GM12872 (cell line): ENCODE results near the gene MAP3K6.

Experiments
- TF ChIP-seq, protein P1 (sequence below): IDR thresholded peaks from 3 replicates; pipeline ENCODE4 v1.5.1; 2011; ENCODE audit warnings: low read depth, mild to moderate bottlenecking, low read length, moderate library complexity; ENCODE audit not compliant: insufficient read depth

Gene MAP3K6

GRCh38 chr1:27346991-27347624 is 19.7 kb downstream of the MAP3K6 start:
- TF ChIP-seq, protein P1, sequence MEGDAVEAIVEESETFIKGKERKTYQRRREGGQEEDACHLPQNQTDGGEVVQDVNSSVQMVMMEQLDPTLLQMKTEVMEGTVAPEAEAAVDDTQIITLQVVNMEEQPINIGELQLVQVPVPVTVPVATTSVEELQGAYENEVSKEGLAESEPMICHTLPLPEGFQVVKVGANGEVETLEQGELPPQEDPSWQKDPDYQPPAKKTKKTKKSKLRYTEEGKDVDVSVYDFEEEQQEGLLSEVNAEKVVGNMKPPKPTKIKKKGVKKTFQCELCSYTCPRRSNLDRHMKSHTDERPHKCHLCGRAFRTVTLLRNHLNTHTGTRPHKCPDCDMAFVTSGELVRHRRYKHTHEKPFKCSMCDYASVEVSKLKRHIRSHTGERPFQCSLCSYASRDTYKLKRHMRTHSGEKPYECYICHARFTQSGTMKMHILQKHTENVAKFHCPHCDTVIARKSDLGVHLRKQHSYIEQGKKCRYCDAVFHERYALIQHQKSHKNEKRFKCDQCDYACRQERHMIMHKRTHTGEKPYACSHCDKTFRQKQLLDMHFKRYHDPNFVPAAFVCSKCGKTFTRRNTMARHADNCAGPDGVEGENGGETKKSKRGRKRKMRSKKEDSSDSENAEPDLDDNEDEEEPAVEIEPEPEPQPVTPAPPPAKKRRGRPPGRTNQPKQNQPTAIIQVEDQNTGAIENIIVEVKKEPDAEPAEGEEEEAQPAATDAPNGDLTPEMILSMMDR: no peak

GRCh38 chr1:27346357-27346756 is 20.4 kb downstream of the MAP3K6 start:
- TF ChIP-seq, protein P1: no peak

- TF ChIP-seq, protein P1: no peak
Measured at GRCh38 chr1:27345272-27345671, 21.5 kb downstream of the MAP3K6 start.

DNA sequence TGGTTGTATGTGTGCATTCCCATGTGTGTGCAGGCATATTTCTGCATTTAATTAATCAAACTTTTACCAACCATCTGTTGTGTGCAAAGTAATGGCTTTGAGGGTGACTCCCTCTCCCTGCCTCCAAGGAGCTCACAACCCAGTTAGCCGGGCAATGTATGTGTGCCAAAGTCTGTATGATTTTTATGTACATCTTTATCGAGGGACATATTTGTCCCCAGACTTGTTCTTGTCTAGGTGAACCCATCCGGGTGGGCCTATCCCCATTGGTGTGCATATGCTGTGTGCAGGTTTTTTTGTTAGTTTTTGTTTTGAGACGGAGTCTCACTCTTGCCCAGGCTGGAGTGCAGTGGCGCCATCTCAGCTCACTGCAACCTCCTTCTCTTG is 23.1 kb downstream of the MAP3K6 start:
- TF ChIP-seq, protein P1: no peak

- TF ChIP-seq, protein P1: no peak
Measured at GRCh38 chr1:27342778-27343638, 23.8 kb downstream of the MAP3K6 start.

GRCh38 chr1:27342391-27342777 is 24.4 kb downstream of the MAP3K6 start:
- TF ChIP-seq, protein P1: no peak

- TF ChIP-seq, protein P1: no peak
Measured at GRCh38 chr1:27341525-27342252, 25.1 kb downstream of the MAP3K6 start, which contains the start of gene SYTL1. SYTL1 (plus strand) TSS chr1:27342022; CDS start chr1:27345335, 3,313 bp downstream.
